Gastrocnemius medialis (tissue), 4 donors: Measurements from ENCODE around the gene FSIP2. TPM values are rescaled to one million over a fixed set of nuclear protein-coding genes. Genes with fewer than 3 reads are reported as not detected.

ENCODE experiments used
- ATAC-seq, 2 donors: fragments of 150-250 bp; one replicate each; pipeline ENCODE4 v1.9.1; 2016
- DNase-seq, 2 donors: peaks; one replicate each; pipeline ENCODE4 v3.0.0-alpha.2; 2019
- H3K27ac ChIP-seq, 4 donors: fragments of 200-600 bp; sonication (generic); 1 replicate in 1 of 4; 2 replicates in 3 of 4; pipeline ENCODE4 v1.5.1; 2016 to 2018; ENCODE audit warnings: mild to moderate bottlenecking in 2 of 4, moderate library complexity in 1 of 4
- H3K27me3 ChIP-seq, 3 donors: fragments of 200-600 bp; sonication (generic) in 2 of 3; 1 replicate in 1 of 3; 2 replicates in 2 of 3; pipeline versions ENCODE4 v1.5.1 to v1.6.0; 2016 to 2019; ENCODE audit warnings: mild to moderate bottlenecking in 1 of 3, moderate library complexity in 1 of 3
- H3K36me3 ChIP-seq, 2 donors: fragments of 200-600 bp; sonication (generic) in 1 of 2; one replicate each; pipeline ENCODE4 v1.5.1; 2017 to 2018
- H3K4me1 ChIP-seq, 2 donors: fragments of 200-600 bp; sonication (generic) in 1 of 2; one replicate each; pipeline ENCODE4 v1.5.1; 2016 to 2017; ENCODE audit warnings: mild to moderate bottlenecking in 2 of 2
- H3K4me3 ChIP-seq, 4 donors: fragments of 200-600 bp; sonication (generic) in 3 of 4; 1 replicate in 1 of 4; 2 replicates in 3 of 4; pipeline ENCODE4 v1.5.1; 2016 to 2019; ENCODE audit warnings: mild to moderate bottlenecking in 2 of 4
- H3K9me3 ChIP-seq, 3 donors: fragments of 200-600 bp; sonication (generic) in 2 of 3; 1 replicate in 1 of 3; 2 replicates in 2 of 3; pipeline ENCODE4 v1.5.1; 2016 to 2019
- CTCF ChIP-seq, 5 experiments: fragments of 450-650 bp in 3 of 5; fragments of 200-600 bp in 2 of 5; sonication (generic) in 2 of 5; IDR thresholded peaks in 4 of 5; conservative IDR thresholded peaks in 1 of 5; 1 replicate in 4 of 5; 2 replicates in 1 of 5; pipeline ENCODE4 v1.5.1; 2016 to 2019; ENCODE audit warnings: antibody characterized with exemption in 5 of 5, mild to moderate bottlenecking in 3 of 5, moderate library complexity in 3 of 5
- POLR2A ChIP-seq, 2 donors: fragments of 450-650 bp; IDR thresholded peaks; one replicate each; pipeline ENCODE4 v1.6.1; 2017; ENCODE audit warnings: antibody characterized with exemption in 2 of 2, mild to moderate bottlenecking in 2 of 2, moderate library complexity in 2 of 2
- in situ Hi-C, 4 donors: fragments of 200-750 bp; cut with MboI; loops; one replicate each; pipeline versions ENCODE4 v1.15.0 to v1.8.0; 2017; ENCODE audit warnings: low sequenced_read_pairs in 4 of 4
- intact Hi-C: fragments of 100-400 bp; cut with DNase I; formaldehyde crosslinking; loops from one replicate; pipeline ENCODE4 v1.15.1; 2023; ENCODE audit warnings: low total_unique reads
- total RNA-seq, 4 donors: library from RNA; depleted of rRNA; stranded (reverse); fragments of >200 nt; gene quantifications; one replicate each; pipeline versions ENCODE4 v1.1.0 to v1.2.3, GENCODE V29; 2016

The FSIP2 gene
- total RNA-seq, 4 donors from 2014 or later, result 0.04 to 0.17 (median 0.10) TPM; not detected in 1

- no peak for DNase-seq
- H3K27ac ChIP-seq, result no peak overlapping the region
- H3K4me1 ChIP-seq, result no peaks in the 10 kb centered on the region
- intact Hi-C loops (no loop called here), in situ Hi-C loops (no loop called here)
- H3K36me3 ChIP-seq, result no peaks in the 10 kb centered on the region
- no peak overlapping the region for H3K4me3 ChIP-seq
- no peaks in the 10 kb centered on the region for H3K27me3 ChIP-seq
- ATAC-seq, result no peak
- no peak for TF ChIP-seq POLR2A (IDR thresholded peaks at IDR 0.05)
- TF ChIP-seq CTCF (IDR thresholded peaks at IDR 0.05 in 4 of 5, conservative IDR thresholded peaks at IDR 0.05 in 1 of 5), result no peak
- no peaks in the 10 kb centered on the region for H3K9me3 ChIP-seq
These were observed 18.8 kb downstream of the FSIP2 start for GRCh38 chr2:185757356-185757755.

- Histone ChIP-seq H3K36me3 (no peaks in the 10 kb centered on the region), H3K27me3 (no peaks in the 10 kb centered on the region), H3K9me3 (peaks cover 0 to 12% (median 0%) of the 10 kb centered on the region in 3 donors), H3K27ac (no peak overlapping the region), H3K4me3 (no peak overlapping the region), H3K4me1 (no peaks in the 10 kb centered on the region)
- ATAC-seq (no peak), DNase-seq (no peak)
- in situ Hi-C loops (no loop called here), intact Hi-C loops (no loop called here)
- no peak for TF ChIP-seq CTCF (IDR thresholded peaks at IDR 0.05 in 4 of 5, conservative IDR thresholded peaks at IDR 0.05 in 1 of 5)
- no peak for TF ChIP-seq POLR2A (IDR thresholded peaks at IDR 0.05)
These were observed 32.8 kb downstream of the FSIP2 start for GRCh38 chr2:185771396-185771795.

DNA sequence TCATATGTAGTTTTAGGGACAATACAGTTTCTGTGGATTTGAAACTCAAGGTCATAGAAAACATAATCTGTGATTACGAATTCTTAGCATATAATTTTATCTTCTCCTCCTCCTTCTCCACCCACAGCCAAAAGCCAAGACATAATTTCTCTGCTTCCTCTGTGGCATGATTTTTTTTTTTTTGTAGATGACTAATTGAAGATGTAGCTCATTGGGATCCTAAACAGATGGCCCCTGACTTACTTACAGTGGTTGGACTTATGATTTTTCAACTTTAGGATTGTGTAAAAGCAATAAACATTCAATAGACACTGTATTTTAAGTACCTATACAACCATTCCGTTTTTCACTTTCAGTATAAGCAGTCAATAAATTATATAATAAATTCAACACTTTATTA lies 42.3 kb downstream of the FSIP2 start:
- DNase-seq (no peak), ATAC-seq (no peak)
- in situ Hi-C loops (no loop called here), intact Hi-C loops (no loop called here)
- H3K27me3 ChIP-seq, result no peaks in the 10 kb centered on the region
- no peak overlapping the region for H3K4me3 ChIP-seq
- no peaks in the 10 kb centered on the region for H3K4me1 ChIP-seq
- TF ChIP-seq CTCF (IDR thresholded peaks at IDR 0.05 in 4 of 5, conservative IDR thresholded peaks at IDR 0.05 in 1 of 5) (no peak), POLR2A (IDR thresholded peaks at IDR 0.05) (no peak)
- no peak overlapping the region for H3K27ac ChIP-seq
- no peaks in the 10 kb centered on the region for H3K36me3 ChIP-seq
- H3K9me3 ChIP-seq, result no peaks in the 10 kb centered on the region

DNA sequence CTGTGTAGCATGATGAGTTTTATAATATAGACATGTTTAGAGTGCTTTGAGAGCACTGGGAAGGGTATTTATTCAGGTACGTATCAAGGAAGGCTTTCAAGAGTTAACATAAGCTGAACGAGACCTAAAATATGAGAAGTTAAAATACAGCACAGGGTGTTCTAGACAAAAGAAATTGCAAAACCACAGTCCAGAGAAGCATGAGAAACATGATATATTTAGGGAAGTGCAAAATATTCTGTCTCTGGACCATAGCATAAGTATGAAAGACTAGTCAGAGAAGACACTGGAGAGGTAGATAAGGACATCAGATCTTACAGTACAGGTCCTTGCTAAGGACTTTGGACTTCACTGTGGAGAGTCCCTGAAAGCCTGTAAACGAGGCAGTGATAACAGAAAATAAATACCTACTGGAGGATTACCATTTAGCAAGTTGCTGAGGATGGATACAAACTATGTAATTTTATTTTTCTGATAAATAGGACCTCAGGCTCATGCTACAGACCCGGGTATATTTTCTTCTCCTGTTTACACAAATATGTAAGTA lies 43.7 kb downstream of the FSIP2 start:
- no peaks in the 10 kb centered on the region for H3K27me3 ChIP-seq
- H3K36me3 ChIP-seq, result no peaks in the 10 kb centered on the region
- DNase-seq (no peak), ATAC-seq (no peak)
- H3K9me3 ChIP-seq, result no peaks in the 10 kb centered on the region
- H3K4me1 ChIP-seq, result no peaks in the 10 kb centered on the region
- H3K27ac ChIP-seq, result no peak overlapping the region
- TF ChIP-seq CTCF (IDR thresholded peaks at IDR 0.05 in 4 of 5, conservative IDR thresholded peaks at IDR 0.05 in 1 of 5) (no peak), POLR2A (IDR thresholded peaks at IDR 0.05) (no peak)
- H3K4me3 ChIP-seq, result no peak overlapping the region
- in situ Hi-C loops, result no loop called here
- intact Hi-C loops, result no loop called here

- Histone ChIP-seq H3K27ac (no peak overlapping the region), H3K27me3 (no peaks in the 10 kb centered on the region), H3K36me3 (no peaks in the 10 kb centered on the region), H3K4me3 (no peak overlapping the region), H3K9me3 (no peaks in the 10 kb centered on the region), H3K4me1 (no peaks in the 10 kb centered on the region)
- ATAC-seq, result no peak
- intact Hi-C loops, result no loop called here
- no peak for DNase-seq
- in situ Hi-C loops, result no loop called here
- TF ChIP-seq CTCF (IDR thresholded peaks at IDR 0.05 in 4 of 5, conservative IDR thresholded peaks at IDR 0.05 in 1 of 5), result no peak
- no peak for TF ChIP-seq POLR2A (IDR thresholded peaks at IDR 0.05)
These were observed 46.6 kb downstream of the FSIP2 start for GRCh38 chr2:185785156-185785555.
